Tibial nerve (tissue), 4 donors: ENCODE measurements around the gene PIP5KL1. TPM values are rescaled to one million over a fixed set of nuclear protein-coding genes. Genes with fewer than 3 reads are reported as not detected.

Source experiments
- DNase-seq, 2 donors: peaks; one replicate each; pipeline ENCODE4 v3.0.0-alpha.2; 2019; ENCODE audit warnings: low spot score in 2 of 2
- H3K27ac ChIP-seq, 4 donors: fragments of 200-600 bp; sonication (generic) in 3 of 4; one replicate each; pipeline ENCODE4 v1.5.1; 2017 to 2019; ENCODE audit warnings: mild to moderate bottlenecking in 1 of 4
- H3K27me3 ChIP-seq, 2 donors: fragments of 200-600 bp; sonication (generic) in 1 of 2; one replicate each; pipeline versions ENCODE4 v1.5.1 to v1.6.0; 2017 to 2019
- H3K36me3 ChIP-seq, 3 donors: fragments of 200-600 bp; sonication (generic); one replicate each; pipeline ENCODE4 v1.5.1; 2018 to 2019
- H3K4me1 ChIP-seq, 4 donors: fragments of 200-600 bp; sonication (generic) in 3 of 4; one replicate each; pipeline ENCODE4 v1.5.1; 2017 to 2019
- H3K4me3 ChIP-seq, 4 donors: fragments of 200-600 bp; sonication (generic) in 3 of 4; one replicate each; pipeline ENCODE4 v1.5.1; 2017 to 2019; ENCODE audit warnings: mild to moderate bottlenecking in 1 of 4, moderate library complexity in 1 of 4
- H3K9me3 ChIP-seq, 4 donors: fragments of 200-600 bp; sonication (generic) in 3 of 4; one replicate each; pipeline ENCODE4 v1.5.1; 2017 to 2019
- EP300 ChIP-seq, 2 donors: sonication (generic); formaldehyde crosslinking; IDR thresholded peaks; one replicate each; pipeline ENCODE4 v1.6.1; 2017; ENCODE audit warnings: antibody characterized with exemption in 2 of 2, mild to moderate bottlenecking in 1 of 2
- POLR2A ChIP-seq, 2 donors: fragments of 450-650 bp; IDR thresholded peaks; one replicate each; pipeline ENCODE4 v1.6.1; 2017; ENCODE audit warnings: antibody characterized with exemption in 2 of 2, mild to moderate bottlenecking in 2 of 2, moderate library complexity in 2 of 2
- WGBS, 2 donors: methylation state at CpG; one replicate each; pipeline ENCODE4 v1.1.5; 2018; 5-methylcytosine and 5-hydroxymethylcytosine counted together
- total RNA-seq, 4 donors: library from RNA; depleted of rRNA; stranded (reverse); fragments of >200 nt; gene quantifications; one replicate each; pipeline ENCODE4 v1.1.0, GENCODE V29; 2016
- TF ChIP-seq, protein P1 (sequence below), 5 experiments: fragments of 200-600 bp in 3 of 5; fragments of 450-650 bp in 2 of 5; sonication (generic) in 3 of 5; IDR thresholded peaks; one replicate each; pipeline ENCODE4 v1.5.1; 2016 to 2019; ENCODE audit warnings: antibody characterized with exemption in 5 of 5, mild to moderate bottlenecking in 3 of 5, moderate library complexity in 2 of 5

Gene PIP5KL1
- total RNA-seq, 4 donors from 2014 or later: 0.59 TPM; not detected in 3

DNA sequence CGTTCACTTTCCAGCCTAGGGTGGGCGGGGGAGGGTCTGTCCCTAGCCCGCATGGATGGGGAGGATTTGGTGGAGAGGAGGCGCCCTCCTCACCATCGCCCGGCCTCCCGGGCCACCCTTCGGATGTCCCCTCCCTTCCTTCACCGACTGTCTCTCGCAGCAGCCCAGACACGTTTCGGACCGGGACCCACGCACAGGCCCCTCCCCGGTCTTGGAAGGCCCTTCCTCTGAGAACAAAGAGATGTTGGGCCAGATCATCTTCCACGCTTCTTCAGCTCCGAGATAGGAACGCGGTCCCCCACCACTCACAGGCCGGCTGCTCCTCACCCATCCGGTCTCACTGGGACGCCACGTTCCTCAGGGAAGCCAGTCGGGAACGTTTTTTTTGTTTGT, 7.7 kb upstream of the PIP5KL1 start:
- Histone ChIP-seq H3K27ac (peak overlapping the region; percentile 59 to 98 (median 78)), H3K4me3 (peak overlapping the region; percentile 59 to 82 (median 72)), H3K36me3 (peaks cover 0 to 37% (median 6%) of the 10 kb centered on the region in 3 donors), H3K9me3 (no peaks in the 10 kb centered on the region), H3K4me1 (peaks cover 5 to 68% (median 28%) of the 10 kb centered on the region in 4 donors), H3K27me3 (no peaks in the 10 kb centered on the region)
- WGBS, 2 donors: 25 to 26% methylated on average over 18 to 25 of the region's 25 CpGs
- TF ChIP-seq EP300 (IDR thresholded peaks at IDR 0.05) (no peak), POLR2A (IDR thresholded peaks at IDR 0.05) (no peak)
- TF ChIP-seq, protein P1, sequence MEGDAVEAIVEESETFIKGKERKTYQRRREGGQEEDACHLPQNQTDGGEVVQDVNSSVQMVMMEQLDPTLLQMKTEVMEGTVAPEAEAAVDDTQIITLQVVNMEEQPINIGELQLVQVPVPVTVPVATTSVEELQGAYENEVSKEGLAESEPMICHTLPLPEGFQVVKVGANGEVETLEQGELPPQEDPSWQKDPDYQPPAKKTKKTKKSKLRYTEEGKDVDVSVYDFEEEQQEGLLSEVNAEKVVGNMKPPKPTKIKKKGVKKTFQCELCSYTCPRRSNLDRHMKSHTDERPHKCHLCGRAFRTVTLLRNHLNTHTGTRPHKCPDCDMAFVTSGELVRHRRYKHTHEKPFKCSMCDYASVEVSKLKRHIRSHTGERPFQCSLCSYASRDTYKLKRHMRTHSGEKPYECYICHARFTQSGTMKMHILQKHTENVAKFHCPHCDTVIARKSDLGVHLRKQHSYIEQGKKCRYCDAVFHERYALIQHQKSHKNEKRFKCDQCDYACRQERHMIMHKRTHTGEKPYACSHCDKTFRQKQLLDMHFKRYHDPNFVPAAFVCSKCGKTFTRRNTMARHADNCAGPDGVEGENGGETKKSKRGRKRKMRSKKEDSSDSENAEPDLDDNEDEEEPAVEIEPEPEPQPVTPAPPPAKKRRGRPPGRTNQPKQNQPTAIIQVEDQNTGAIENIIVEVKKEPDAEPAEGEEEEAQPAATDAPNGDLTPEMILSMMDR (IDR thresholded peaks at IDR 0.05): no peak
- DNase-seq: no peak

GRCh38 chr9:127937388-127938297, 7.1 kb upstream of the PIP5KL1 start, which contains the start of gene DPM2:
Gene DPM2 (minus strand): TSS chr9:127937854. CDS start chr9:127937820, 34 bp downstream.
- TF ChIP-seq, protein P1 (IDR thresholded peaks at IDR 0.05): no peak
- TF ChIP-seq EP300 (IDR thresholded peaks at IDR 0.05) (peak; percentile 35 to 84), POLR2A (IDR thresholded peaks at IDR 0.05) (peak; percentile 42 to 55)
- Histone ChIP-seq H3K36me3 (peaks cover 0 to 30% (median 4%) of the 10 kb centered on the region in 3 donors), H3K4me3 (peak within 1 kb of the TSS; percentile 59 to 82 (median 72)), H3K27ac (peak within 1 kb of the TSS; percentile 59 to 98 (median 78)), H3K27me3 (no peaks in the 10 kb centered on the region), H3K4me1 (peaks cover 5 to 62% (median 26%) of the 10 kb centered on the region in 4 donors), H3K9me3 (no peaks in the 10 kb centered on the region)
- peak; percentile 52 to 60 for DNase-seq
- 5 to 6% methylated on average over 56 to 59 of the region's 60 CpGs for WGBS, 2 donors

GRCh38 chr9:127937056-127937387, 6.4 kb upstream of the PIP5KL1 start:
- H3K4me3 ChIP-seq: peak overlapping the region; percentile 59 to 82 (median 72)

DNA sequence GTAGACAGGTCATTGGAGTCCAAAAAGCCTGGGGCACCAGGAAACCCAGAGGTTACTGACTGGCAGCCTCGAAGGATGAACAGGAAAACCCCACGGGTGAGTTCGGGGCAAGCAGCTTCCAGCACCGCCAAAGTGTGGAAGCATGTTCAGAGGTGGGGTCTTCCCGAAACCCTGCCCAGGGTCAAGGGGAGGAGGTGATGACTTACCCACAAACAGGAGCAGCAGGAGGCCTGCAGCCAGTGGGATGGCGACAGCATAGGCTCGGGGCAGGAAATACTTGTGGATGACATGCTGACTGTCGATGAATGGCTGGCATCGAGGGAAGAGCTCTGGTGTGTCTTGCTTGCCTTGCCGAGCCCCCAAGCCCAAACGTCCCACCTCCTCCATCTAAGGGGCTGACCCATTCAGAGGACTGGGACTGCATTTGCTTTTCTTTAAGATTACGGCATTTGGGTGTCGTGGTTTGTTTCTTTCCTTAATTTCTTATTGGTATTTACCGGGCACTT, 5.8 kb upstream of the PIP5KL1 start:
- no peaks in the 10 kb centered on the region for H3K9me3 ChIP-seq
- H3K36me3 ChIP-seq: peaks cover 0 to 22% (median 0%) of the 10 kb centered on the region in 3 donors
- WGBS, 2 donors: 76 to 78% methylated on average over 14 of the region's 14 CpGs
- no peaks in the 10 kb centered on the region for H3K27me3 ChIP-seq
- H3K4me1 ChIP-seq: peaks cover 5 to 56% (median 26%) of the 10 kb centered on the region in 4 donors
- no peak for DNase-seq
- H3K27ac ChIP-seq: no peak overlapping the region
- peak overlapping the region in 3 of 4 donors; percentile 63 to 82 (median 81) for H3K4me3 ChIP-seq
- TF ChIP-seq POLR2A (IDR thresholded peaks at IDR 0.05): no peak
- TF ChIP-seq, protein P1 (IDR thresholded peaks at IDR 0.05): no peak
- TF ChIP-seq EP300 (IDR thresholded peaks at IDR 0.05): no peak

More at GRCh38 chr9:127937056-127937387, 6.4 kb upstream of the PIP5KL1 start:
- H3K9me3 ChIP-seq: no peaks in the 10 kb centered on the region
- peaks cover 5 to 55% (median 22%) of the 10 kb centered on the region in 4 donors for H3K4me1 ChIP-seq
- H3K27ac ChIP-seq: peak overlapping the region in 3 of 4 donors; percentile 73 to 98 (median 83)
- no peak for TF ChIP-seq EP300 (IDR thresholded peaks at IDR 0.05)
- 9 to 10% methylated on average over 7 of the region's 7 CpGs for WGBS, 2 donors
- no peaks in the 10 kb centered on the region for H3K27me3 ChIP-seq
- DNase-seq: no peak
- H3K36me3 ChIP-seq: peaks cover 0 to 24% (median 0%) of the 10 kb centered on the region in 3 donors

- WGBS, 2 donors: 75 to 82% methylated on average over 4 of the region's 4 CpGs
- DNase-seq: no peak
- no peaks in the 10 kb centered on the region for H3K27me3 ChIP-seq
- H3K4me1 ChIP-seq: peaks cover 5 to 56% (median 32%) of the 10 kb centered on the region in 4 donors
- no peaks in the 10 kb centered on the region for H3K9me3 ChIP-seq
- H3K27ac ChIP-seq: no peak overlapping the region
- peaks cover 0 to 22% (median 0%) of the 10 kb centered on the region in 3 donors for H3K36me3 ChIP-seq
- H3K4me3 ChIP-seq: no peak overlapping the region
- TF ChIP-seq EP300 (IDR thresholded peaks at IDR 0.05) (no peak), POLR2A (IDR thresholded peaks at IDR 0.05) (no peak)
- TF ChIP-seq, protein P1 (IDR thresholded peaks at IDR 0.05): no peak
These were observed 5.2 kb upstream of the PIP5KL1 start for GRCh38 chr9:127935765-127936221.
